Bronchial epithelial cell (primary cell): Measurements from ENCODE around the gene OR51B2. TPM values are rescaled to one million over a fixed set of nuclear protein-coding genes. Genes with fewer than 3 reads are reported as not detected.
"Not testable (repeated sequence)": the region's sequence is repeated elsewhere in the genome, so short reads cannot be mapped to it uniquely, and the experiment has no call there.

Experiments
- DNase-seq: peaks from one replicate; pipeline ENCODE4 v3.0.0-alpha.2; 2010; ENCODE audit warnings: low read depth
- FAIRE-seq: peaks from 2 replicates; lab custom pipeline; 2011; peaks lifted over from hg19 to GRCh38; lab: Jason Lieb, UNC
- H3K27me3 ChIP-seq: 2 replicates; pipeline ENCODE4 v1.5.1; 2011; ENCODE audit warnings: low read length; ENCODE audit not compliant: control insufficient read depth, insufficient read depth
- H3K36me3 ChIP-seq: 2 replicates; pipeline ENCODE4 v1.5.1; 2011; ENCODE audit warnings: low read length; ENCODE audit not compliant: control insufficient read depth, insufficient read depth
- H3K4me3 ChIP-seq: 2 replicates; pipeline ENCODE4 v1.5.1; 2011; ENCODE audit warnings: mild to moderate bottlenecking, low read depth, low read length, control low read depth
- CTCF ChIP-seq: IDR thresholded peaks from 2 replicates; pipeline ENCODE4 v1.5.1; 2011; ENCODE audit warnings: mild to moderate bottlenecking, moderate library complexity, low read length, control low read depth, inconsistent platforms; ENCODE audit not compliant: insufficient read depth, severe bottlenecking
- total RNA-seq: library from RNA; depleted of rRNA; stranded (reverse); fragments of >200 nt; gene quantifications from 2 replicates; pipeline ENCODE4 v1.2.1, GENCODE V29; 2014

Gene OR51B2
- total RNA-seq, 1 donor from 2014 or later = not detected

DNA sequence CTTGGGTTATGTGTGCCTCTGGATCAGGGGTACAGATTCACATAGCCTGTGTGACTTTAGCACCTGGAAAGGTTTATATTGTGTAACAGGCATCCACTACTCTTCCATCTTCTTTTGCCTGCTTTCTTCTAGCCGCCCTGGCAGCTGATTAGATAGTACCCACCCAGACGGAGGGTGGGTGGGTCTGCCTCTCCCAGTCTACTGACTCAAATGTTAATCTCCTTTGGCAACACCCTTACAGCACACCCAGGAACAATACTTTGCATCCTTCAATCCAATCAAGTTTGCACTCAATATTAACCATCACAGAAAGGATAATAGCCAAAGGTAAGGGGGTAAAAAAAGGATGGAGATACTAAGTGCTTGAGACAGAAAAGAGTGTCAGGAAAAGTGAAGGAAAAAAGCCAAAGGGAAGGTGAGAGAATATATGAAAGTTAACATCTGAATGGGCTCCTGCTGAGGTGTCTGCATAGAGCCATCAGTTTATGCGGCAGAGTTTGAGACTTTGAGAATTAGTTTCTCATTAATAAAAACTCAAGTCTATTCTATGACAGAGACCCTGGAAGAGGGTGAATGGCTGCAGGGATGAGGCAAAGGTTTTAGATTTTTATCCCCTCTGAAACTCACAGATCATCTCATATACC is 24.6 kb upstream of the OR51B2 start:
- DNase-seq (no peak), FAIRE-seq (no peak)
- no peaks in the 10 kb centered on the region for H3K27me3 ChIP-seq
- TF ChIP-seq CTCF = no peak
- H3K4me3 ChIP-seq = no peak overlapping the region
- H3K36me3 ChIP-seq = no peaks in the 10 kb centered on the region

DNA sequence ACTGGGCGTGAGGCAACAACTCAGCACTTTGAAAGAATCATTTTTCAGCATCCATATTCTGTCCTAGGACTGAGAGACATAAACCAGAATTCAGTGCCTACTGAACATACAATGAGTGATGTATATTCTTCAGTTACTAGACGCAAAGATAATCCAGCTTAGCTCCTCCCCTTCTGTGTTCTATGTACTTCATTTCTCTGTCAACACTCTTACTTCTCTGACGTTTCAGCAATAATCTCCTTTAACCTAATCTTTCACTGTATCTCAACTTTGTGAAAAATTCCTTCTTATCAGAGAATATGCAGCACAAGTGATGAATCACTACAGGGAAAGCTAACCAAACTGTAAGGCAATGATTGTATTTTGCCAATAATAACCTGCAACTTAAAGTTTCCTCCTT is 21.7 kb upstream of the OR51B2 start:
- FAIRE-seq (no peak), DNase-seq (no peak)
- H3K27me3 ChIP-seq = no peaks in the 10 kb centered on the region
- no peaks in the 10 kb centered on the region for H3K36me3 ChIP-seq
- TF ChIP-seq CTCF = no peak
- no peak overlapping the region for H3K4me3 ChIP-seq

DNA sequence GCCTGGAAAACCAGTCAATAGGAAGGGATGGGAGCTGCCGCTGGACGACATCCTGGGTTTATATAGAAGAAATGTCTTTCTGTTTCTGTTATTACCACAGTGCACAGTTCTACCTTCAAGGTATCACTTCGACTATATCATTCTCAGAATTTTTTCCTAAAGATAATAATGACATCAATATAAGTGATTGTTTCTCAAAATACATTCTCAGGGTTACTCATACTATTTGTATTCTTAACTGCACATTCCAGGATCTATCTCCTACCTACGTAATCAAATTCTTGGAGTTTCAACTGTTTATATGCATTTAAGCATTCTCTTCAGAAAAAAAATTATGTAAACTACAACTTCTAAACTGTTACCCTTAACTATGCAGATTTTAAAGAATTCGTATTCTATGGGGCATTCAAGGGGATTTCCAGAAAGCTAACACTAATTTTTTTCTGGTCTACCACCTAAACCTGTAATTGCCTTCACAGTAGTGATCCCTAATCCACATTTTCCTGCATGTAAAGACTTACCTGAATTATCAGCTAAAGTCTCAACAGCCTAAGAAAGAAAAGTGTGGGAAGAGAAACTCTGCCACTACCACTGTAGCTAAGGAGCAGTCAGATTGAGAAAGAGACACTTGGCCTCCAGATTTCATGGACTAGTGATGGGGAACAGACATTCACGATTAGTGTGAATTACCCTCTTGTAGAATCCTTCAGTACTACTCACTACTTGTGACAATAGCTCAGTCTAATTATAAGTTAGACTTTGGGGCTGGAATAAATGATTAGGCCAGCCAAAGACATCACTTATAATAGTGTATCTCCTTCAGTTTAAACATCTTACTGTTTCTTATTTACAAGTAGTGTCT is 19.6 kb upstream of the OR51B2 start, which contains the start of gene OR51B5:
Gene OR51B5 (minus strand): TSS at position 51 of the 862 bp plus-strand sequence. CDS start 0 bp downstream, at position 51.
- no peak for TF ChIP-seq CTCF
- no peak for DNase-seq

DNA sequence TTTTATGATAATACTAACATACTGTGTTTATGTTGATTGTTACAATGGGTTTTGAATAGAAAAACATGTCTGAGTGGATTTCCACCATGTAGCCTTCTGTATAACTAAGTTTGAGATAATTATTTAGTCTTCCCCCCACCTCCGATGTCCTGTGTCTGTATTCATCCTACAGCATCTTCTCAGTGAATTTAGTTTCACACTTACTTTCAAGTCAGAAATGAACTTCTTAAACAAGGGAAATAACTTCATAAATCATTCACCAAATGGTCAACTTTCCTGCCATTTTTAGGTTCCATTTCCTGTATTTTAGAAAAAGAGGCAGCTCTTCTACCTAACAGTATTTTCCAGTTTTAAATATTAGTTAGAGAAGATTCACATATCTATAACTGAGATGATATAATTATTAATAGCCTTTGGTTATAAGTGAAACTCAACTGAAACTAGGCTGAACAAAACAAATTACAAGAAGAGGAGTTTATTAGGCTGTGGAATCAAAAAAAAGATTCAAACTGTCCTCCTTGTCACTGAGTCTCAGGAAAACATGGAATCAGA is 15.8 kb upstream of the OR51B2 start:
- TF ChIP-seq CTCF = no peak
- no peaks in the 10 kb centered on the region for H3K36me3 ChIP-seq
- no peak for FAIRE-seq
- H3K4me3 ChIP-seq = no peak overlapping the region
- no peak for DNase-seq
- H3K27me3 ChIP-seq = no peaks in the 10 kb centered on the region

More for the DNA sequence above, 19.6 kb upstream of the OR51B2 start, which contains the start of gene OR51B5:
- Histone ChIP-seq H3K4me3 (no peak within 1 kb of the TSS), H3K27me3 (no peaks in the 10 kb centered on the region), H3K36me3 (no peaks in the 10 kb centered on the region)
- FAIRE-seq = no peak

DNA sequence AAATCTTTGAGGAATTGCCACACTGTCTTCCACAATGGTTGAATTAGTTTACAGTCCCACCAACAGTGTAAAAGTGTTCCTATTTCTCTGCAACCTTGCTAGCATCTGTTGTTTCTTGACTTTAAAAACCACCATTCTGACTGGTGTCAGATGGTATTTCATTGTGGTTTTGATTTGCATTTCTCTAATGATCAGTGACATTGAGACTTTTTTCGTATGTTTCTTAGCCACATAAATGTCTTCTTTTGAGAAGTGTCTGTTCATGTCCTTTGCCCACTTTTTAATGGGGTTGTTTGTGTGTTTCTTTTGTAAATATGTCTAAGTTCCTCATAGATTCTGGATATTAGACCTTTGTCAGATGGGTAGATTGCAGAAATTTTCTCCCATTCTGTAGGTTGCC is 13.2 kb upstream of the OR51B2 start:
- not testable (repeated sequence) for H3K36me3 ChIP-seq, DNase-seq, H3K27me3 ChIP-seq, H3K4me3 ChIP-seq, FAIRE-seq

- Histone ChIP-seq H3K27me3 (no peaks in the 10 kb centered on the region), H3K36me3 (no peaks in the 10 kb centered on the region), H3K4me3 (no peak overlapping the region)
- no peak for FAIRE-seq
- no peak for DNase-seq
- no peak for TF ChIP-seq CTCF
These were observed 12.2 kb upstream of the OR51B2 start for GRCh38 chr11:5336331-5336730.
